WTC11 (cell line): ENCODE data around the gene STPG4. TPM values are rescaled to one million over a fixed set of nuclear protein-coding genes. Genes with fewer than 3 reads are reported as not detected.
"Not testable (repeated sequence)": the region's sequence is repeated elsewhere in the genome, so short reads cannot be mapped to it uniquely, and the experiment has no call there.

Experiments
- ATAC-seq: fragments of 200-7000 bp; cut with Tn5 transposase; 2 replicates; pipeline ENCODE4 v1.10.0; 2021; ENCODE audit warnings: mild to moderate bottlenecking, moderate library complexity
- CTCF ChIA-PET: fragments of 300-600 bp; sonication (Branson Sonifier 250); formaldehyde crosslinking; loops from one replicate; lab custom pipeline; 2021; ENCODE audit warnings: antibody characterized with exemption; lab: Charles Lee
- POLR2A ChIA-PET: fragments of 350-600 bp; sonication (Branson Sonifier 250); formaldehyde crosslinking; loops from one replicate; lab custom pipeline; 2021; ENCODE audit warnings: antibody characterized with exemption; lab: Charles Lee
- DNase-seq: peaks from one replicate; pipeline ENCODE4 v3.0.0; 2021; ENCODE audit warnings: low spot score
- H3K27ac Mint-ChIP-seq: 2 replicates; pipeline ENCODE4 v1.8.0; 2021; ENCODE audit warnings: mixed read lengths
- H3K27me3 Mint-ChIP-seq: 2 replicates; pipeline ENCODE4 v1.8.0; 2021; ENCODE audit warnings: low read depth, mild to moderate bottlenecking, moderate library complexity, mixed read lengths
- H3K36me3 Mint-ChIP-seq: 2 replicates; pipeline ENCODE4 v1.8.0; 2021; ENCODE audit warnings: mixed read lengths
- H3K4me1 Mint-ChIP-seq: 2 replicates; pipeline ENCODE4 v1.8.0; 2022; ENCODE audit warnings: mixed read lengths
- H3K4me3 Mint-ChIP-seq: 2 replicates; pipeline ENCODE4 v1.8.0; 2021; ENCODE audit warnings: mild to moderate bottlenecking, moderate library complexity, mixed read lengths
- H3K9me3 Mint-ChIP-seq: 2 replicates; pipeline ENCODE4 v1.8.0; 2021; ENCODE audit warnings: mixed read lengths
- CBFB ChIP-seq: sonication (generic); formaldehyde crosslinking; IDR thresholded peaks from 2 replicates; pipeline ENCODE4 v1.8.1; 2022; ENCODE audit warnings: mild to moderate bottlenecking, low read depth, missing genetic modification reagents
- CREM ChIP-seq: sonication (generic); formaldehyde crosslinking; IDR thresholded peaks from 2 replicates; pipeline ENCODE4 v1.8.1; 2022; ENCODE audit warnings: mild to moderate bottlenecking, missing genetic modification reagents, moderate library complexity
- ETV6 ChIP-seq: sonication (generic); formaldehyde crosslinking; IDR thresholded peaks from 2 replicates; pipeline ENCODE4 v1.8.1; 2022; ENCODE audit warnings: mild to moderate bottlenecking, missing genetic modification reagents
- IRF2 ChIP-seq: sonication (generic); formaldehyde crosslinking; IDR thresholded peaks from 2 replicates; pipeline ENCODE4 v1.8.0; 2022; ENCODE audit warnings: low read depth, missing genetic modification reagents, borderline replicate concordance
- KAT7 ChIP-seq: sonication (generic); formaldehyde crosslinking; IDR thresholded peaks from 2 replicates; pipeline ENCODE4 v1.8.1; 2023; ENCODE audit warnings: missing genetic modification reagents, mild to moderate bottlenecking, borderline replicate concordance
- NR2C2 ChIP-seq: sonication (generic); formaldehyde crosslinking; IDR thresholded peaks from 2 replicates; pipeline ENCODE4 v1.8.0; 2022; ENCODE audit warnings: mild to moderate bottlenecking, missing genetic modification reagents
- TCF7 ChIP-seq: sonication (generic); formaldehyde crosslinking; IDR thresholded peaks from 2 replicates; pipeline ENCODE4 v1.8.0; 2022; ENCODE audit warnings: mild to moderate bottlenecking, low read depth, missing genetic modification reagents, moderate library complexity
- ZBTB21 ChIP-seq: sonication (generic); formaldehyde crosslinking; IDR thresholded peaks from 2 replicates; pipeline ENCODE4 v1.8.1; 2023; ENCODE audit warnings: mild to moderate bottlenecking, missing genetic modification reagents, borderline replicate concordance
- ZNF317 ChIP-seq: sonication (generic); formaldehyde crosslinking; IDR thresholded peaks from 2 replicates; pipeline ENCODE4 v1.8.1; 2023; ENCODE audit warnings: low read depth, mild to moderate bottlenecking, moderate library complexity, missing genetic modification reagents, borderline replicate concordance
- total RNA-seq: library from RNA; stranded (reverse); gene quantifications from 3 replicates; pipeline ENCODE4 v1.2.3, GENCODE V29; 2021
- TF ChIP-seq, protein P1 (sequence below): sonication (generic); formaldehyde crosslinking; IDR thresholded peaks from 2 replicates; pipeline ENCODE4 v1.8.0; 2023; ENCODE audit warnings: missing genetic modification reagents
- TF ChIP-seq, protein P2 (sequence below): sonication (generic); formaldehyde crosslinking; IDR thresholded peaks from 2 replicates; pipeline ENCODE4 v1.8.1; 2023; ENCODE audit warnings: mild to moderate bottlenecking, missing genetic modification reagents, moderate library complexity
- TF ChIP-seq, protein P3 (sequence below): sonication (generic); formaldehyde crosslinking; IDR thresholded peaks from 2 replicates; pipeline ENCODE4 v1.8.1; 2023; ENCODE audit warnings: mild to moderate bottlenecking, moderate library complexity, missing genetic modification reagents
- TF ChIP-seq, protein P4 (sequence below): sonication (generic); formaldehyde crosslinking; IDR thresholded peaks from 2 replicates; pipeline ENCODE4 v1.8.0; 2022; ENCODE audit warnings: mild to moderate bottlenecking, missing genetic modification reagents
- TF ChIP-seq, protein P5 (sequence below): sonication (generic); formaldehyde crosslinking; IDR thresholded peaks from 2 replicates; pipeline ENCODE4 v1.8.1; 2022; ENCODE audit warnings: mild to moderate bottlenecking, missing genetic modification reagents, moderate library complexity, borderline replicate concordance
- TF ChIP-seq, protein P6 (sequence below): fragments of 250-450 bp; sonication (Bioruptor Pico); IDR thresholded peaks from 2 replicates; pipeline ENCODE4 v1.9.0; 2021; ENCODE audit warnings: mild to moderate bottlenecking
- TF ChIP-seq, protein P7 (sequence below): fragments of 200-600 bp; IDR thresholded peaks from 2 replicates; pipeline ENCODE4 v1.8.0; 2022; ENCODE audit warnings: antibody characterized with exemption

The STPG4 gene
- total RNA-seq, 1 experiment from 2014 or later = not detected

DNA sequence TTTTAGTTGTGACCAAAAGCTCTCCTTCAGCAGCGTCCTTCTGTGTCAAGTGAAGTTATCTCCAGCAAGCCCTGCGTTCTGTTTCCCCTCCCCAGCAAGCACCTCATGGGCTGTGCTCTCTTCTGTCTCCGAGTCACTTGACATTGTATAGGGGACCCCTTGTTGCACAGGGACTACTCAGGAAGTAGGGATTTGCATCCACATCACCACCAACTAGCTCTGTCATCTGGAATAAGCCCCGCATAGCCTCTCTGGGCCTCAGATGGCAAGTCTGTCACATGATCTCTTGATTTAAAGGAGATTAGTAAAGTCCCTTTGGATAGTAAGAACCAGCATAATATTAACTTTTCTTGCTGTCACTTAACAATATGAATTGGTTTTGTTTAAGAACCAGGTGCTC is 32.0 kb upstream of the STPG4 start:
- ChIA-PET CTCF (interaction anchor here (0.6 kb wide), 1 partner anchor 133 kb away, joined by 6 read pairs; no protein-coding TSS in a partner anchor), POLR2A (interaction anchor here (0.6 kb wide), 1 partner anchor 116 kb away, joined by 5 read pairs; no protein-coding TSS in a partner anchor)
- Mint-ChIP-seq H3K4me3 (no peak overlapping the region), H3K27me3 (no peaks in the 10 kb centered on the region), H3K9me3 (no peaks in the 10 kb centered on the region), H3K4me1 (peaks cover 22% of the 10 kb centered on the region), H3K36me3 (no peaks in the 10 kb centered on the region), H3K27ac (no peak overlapping the region)
- no peak for DNase-seq
- TF ChIP-seq, protein P1, sequence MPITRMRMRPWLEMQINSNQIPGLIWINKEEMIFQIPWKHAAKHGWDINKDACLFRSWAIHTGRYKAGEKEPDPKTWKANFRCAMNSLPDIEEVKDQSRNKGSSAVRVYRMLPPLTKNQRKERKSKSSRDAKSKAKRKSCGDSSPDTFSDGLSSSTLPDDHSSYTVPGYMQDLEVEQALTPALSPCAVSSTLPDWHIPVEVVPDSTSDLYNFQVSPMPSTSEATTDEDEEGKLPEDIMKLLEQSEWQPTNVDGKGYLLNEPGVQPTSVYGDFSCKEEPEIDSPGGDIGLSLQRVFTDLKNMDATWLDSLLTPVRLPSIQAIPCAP (CRISPR knock-in tag) = no peak
- TF ChIP-seq, protein P2, sequence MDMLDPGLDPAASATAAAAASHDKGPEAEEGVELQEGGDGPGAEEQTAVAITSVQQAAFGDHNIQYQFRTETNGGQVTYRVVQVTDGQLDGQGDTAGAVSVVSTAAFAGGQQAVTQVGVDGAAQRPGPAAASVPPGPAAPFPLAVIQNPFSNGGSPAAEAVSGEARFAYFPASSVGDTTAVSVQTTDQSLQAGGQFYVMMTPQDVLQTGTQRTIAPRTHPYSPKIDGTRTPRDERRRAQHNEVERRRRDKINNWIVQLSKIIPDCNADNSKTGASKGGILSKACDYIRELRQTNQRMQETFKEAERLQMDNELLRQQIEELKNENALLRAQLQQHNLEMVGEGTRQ = peak; percentile 40; the same call in 1 of the 2 replicates
- TF ChIP-seq, all 79 proteins: peak for 1
- no peak; the same call in 1 of the 2 replicates for ATAC-seq

DNA sequence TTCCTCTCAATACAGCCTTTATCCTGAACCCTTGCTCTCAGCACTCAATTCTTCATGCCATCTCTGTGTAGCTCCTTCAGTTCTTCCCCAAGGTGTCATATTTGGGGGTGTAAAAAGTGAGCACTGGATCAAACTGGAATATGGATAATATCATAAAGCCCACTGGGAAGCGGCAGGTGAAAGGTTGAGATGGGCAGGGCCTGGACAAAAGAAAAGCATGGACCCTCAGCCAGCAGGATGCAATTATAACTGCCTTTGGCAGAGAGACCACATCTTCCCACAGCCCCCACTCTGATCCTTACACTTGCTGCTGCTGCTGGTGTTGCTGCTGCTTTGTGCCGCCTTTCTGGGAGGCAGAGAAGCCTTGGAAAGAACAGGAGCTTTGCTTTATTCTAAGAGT is 31.2 kb upstream of the STPG4 start:
- Mint-ChIP-seq H3K4me1 (peaks cover 14% of the 10 kb centered on the region), H3K27me3 (no peaks in the 10 kb centered on the region), H3K36me3 (no peaks in the 10 kb centered on the region), H3K9me3 (no peaks in the 10 kb centered on the region), H3K4me3 (no peak overlapping the region), H3K27ac (no peak overlapping the region)
- POLR2A ChIA-PET = no interaction called here
- no peak for ATAC-seq
- TF ChIP-seq, protein P3, sequence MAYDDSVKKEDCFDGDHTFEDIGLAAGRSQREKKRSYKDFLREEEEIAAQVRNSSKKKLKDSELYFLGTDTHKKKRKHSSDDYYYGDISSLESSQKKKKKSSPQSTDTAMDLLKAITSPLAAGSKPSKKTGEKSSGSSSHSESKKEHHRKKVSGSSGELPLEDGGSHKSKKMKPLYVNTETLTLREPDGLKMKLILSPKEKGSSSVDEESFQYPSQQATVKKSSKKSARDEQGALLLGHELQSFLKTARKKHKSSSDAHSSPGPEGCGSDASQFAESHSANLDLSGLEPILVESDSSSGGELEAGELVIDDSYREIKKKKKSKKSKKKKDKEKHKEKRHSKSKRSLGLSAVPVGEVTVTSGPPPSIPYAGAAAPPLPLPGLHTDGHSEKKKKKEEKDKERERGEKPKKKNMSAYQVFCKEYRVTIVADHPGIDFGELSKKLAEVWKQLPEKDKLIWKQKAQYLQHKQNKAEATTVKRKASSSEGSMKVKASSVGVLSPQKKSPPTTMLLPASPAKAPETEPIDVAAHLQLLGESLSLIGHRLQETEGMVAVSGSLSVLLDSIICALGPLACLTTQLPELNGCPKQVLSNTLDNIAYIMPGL (CRISPR knock-in tag) = no peak
- TF ChIP-seq TCF7 (CRISPR knock-in tag) = no peak
- CTCF ChIA-PET = no interaction called here
- no peak for DNase-seq

DNA sequence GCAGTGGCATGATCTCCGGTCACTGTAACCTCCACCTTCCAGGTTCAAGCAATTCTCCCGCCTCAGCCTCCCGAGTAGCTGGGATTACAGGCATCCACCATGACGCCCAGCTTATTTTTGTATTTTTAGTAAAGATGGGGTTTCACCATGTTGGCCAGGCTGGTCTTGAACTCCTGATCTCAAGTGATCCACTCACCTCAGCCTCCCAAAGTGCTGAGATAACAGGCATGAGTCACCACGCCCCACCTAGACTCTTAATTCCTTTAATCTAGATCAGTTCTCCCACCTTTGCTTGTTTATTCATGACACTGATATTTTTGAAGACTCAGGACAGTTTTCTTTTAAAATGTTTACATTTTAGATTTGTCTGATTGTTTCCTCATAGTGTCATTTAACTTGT is 30.0 kb upstream of the STPG4 start:
- H3K27ac Mint-ChIP-seq, POLR2A ChIA-PET, H3K4me1 Mint-ChIP-seq, ATAC-seq, H3K27me3 Mint-ChIP-seq, H3K9me3 Mint-ChIP-seq, DNase-seq, H3K4me3 Mint-ChIP-seq, H3K36me3 Mint-ChIP-seq: not testable (repeated sequence)
- CTCF ChIA-PET = interaction anchor here (0.6 kb wide), 1 partner anchor 164 kb away, joined by 7 read pairs; no protein-coding TSS in a partner anchor

DNA sequence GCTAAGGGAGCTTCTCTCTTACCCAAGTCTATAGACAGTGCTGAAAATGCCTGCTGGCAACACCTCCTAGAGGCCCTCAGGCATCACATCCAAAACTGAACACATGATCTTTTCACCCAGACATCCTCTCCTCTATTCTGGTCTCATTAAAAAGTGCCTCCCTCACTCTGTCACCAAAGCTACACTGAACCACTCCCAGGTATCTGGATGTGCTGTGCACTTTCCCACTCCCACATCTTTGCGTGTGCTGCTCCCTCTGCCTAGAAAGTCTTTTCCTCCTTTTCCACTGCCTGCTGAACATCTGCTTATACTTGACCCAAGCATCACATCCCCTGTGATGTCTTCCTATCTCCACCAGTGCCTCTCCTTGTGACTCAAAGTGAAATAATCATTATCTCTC is 26.1 kb upstream of the STPG4 start:
- POLR2A ChIA-PET = no interaction called here
- H3K27ac Mint-ChIP-seq = no peak overlapping the region
- no peak for DNase-seq
- H3K4me1 Mint-ChIP-seq = peaks cover 28% of the 10 kb centered on the region
- ATAC-seq = no peak
- H3K36me3 Mint-ChIP-seq = peaks cover 2% of the 10 kb centered on the region
- CTCF ChIA-PET = interaction anchor here (0.7 kb wide), 1 partner anchor 91 kb away, joined by 3 read pairs; no protein-coding TSS in a partner anchor
- H3K9me3 Mint-ChIP-seq = no peaks in the 10 kb centered on the region
- peaks cover 7% of the 10 kb centered on the region for H3K27me3 Mint-ChIP-seq
- no peak overlapping the region for H3K4me3 Mint-ChIP-seq
- TF ChIP-seq CREM (CRISPR knock-in tag) (no peak), ZBTB21 (CRISPR knock-in tag) (no peak), NR2C2 (no peak), ZNF317 (CRISPR knock-in tag) (no peak), ETV6 (CRISPR knock-in tag) (no peak), CBFB (CRISPR knock-in tag) (no peak), KAT7 (CRISPR knock-in tag) (no peak), IRF2 (CRISPR knock-in tag) (no peak)
- TF ChIP-seq, protein P2 = no peak
- TF ChIP-seq, protein P4, sequence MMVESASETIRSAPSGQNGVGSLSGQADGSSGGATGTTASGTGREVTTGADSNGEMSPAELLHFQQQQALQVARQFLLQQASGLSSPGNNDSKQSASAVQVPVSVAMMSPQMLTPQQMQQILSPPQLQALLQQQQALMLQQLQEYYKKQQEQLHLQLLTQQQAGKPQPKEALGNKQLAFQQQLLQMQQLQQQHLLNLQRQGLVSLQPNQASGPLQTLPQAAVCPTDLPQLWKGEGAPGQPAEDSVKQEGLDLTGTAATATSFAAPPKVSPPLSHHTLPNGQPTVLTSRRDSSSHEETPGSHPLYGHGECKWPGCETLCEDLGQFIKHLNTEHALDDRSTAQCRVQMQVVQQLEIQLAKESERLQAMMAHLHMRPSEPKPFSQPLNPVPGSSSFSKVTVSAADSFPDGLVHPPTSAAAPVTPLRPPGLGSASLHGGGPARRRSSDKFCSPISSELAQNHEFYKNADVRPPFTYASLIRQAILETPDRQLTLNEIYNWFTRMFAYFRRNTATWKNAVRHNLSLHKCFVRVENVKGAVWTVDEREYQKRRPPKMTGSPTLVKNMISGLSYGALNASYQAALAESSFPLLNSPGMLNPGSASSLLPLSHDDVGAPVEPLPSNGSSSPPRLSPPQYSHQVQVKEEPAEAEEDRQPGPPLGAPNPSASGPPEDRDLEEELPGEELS = no peak
- TF ChIP-seq, protein P5, sequence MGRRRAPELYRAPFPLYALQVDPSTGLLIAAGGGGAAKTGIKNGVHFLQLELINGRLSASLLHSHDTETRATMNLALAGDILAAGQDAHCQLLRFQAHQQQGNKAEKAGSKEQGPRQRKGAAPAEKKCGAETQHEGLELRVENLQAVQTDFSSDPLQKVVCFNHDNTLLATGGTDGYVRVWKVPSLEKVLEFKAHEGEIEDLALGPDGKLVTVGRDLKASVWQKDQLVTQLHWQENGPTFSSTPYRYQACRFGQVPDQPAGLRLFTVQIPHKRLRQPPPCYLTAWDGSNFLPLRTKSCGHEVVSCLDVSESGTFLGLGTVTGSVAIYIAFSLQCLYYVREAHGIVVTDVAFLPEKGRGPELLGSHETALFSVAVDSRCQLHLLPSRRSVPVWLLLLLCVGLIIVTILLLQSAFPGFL = no peak
- TF ChIP-seq, protein P1 (CRISPR knock-in tag) = no peak
- TF ChIP-seq, protein P6, sequence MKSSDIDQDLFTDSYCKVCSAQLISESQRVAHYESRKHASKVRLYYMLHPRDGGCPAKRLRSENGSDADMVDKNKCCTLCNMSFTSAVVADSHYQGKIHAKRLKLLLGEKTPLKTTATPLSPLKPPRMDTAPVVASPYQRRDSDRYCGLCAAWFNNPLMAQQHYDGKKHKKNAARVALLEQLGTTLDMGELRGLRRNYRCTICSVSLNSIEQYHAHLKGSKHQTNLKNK (CRISPR knock-in tag) = no peak
- TF ChIP-seq, protein P7, sequence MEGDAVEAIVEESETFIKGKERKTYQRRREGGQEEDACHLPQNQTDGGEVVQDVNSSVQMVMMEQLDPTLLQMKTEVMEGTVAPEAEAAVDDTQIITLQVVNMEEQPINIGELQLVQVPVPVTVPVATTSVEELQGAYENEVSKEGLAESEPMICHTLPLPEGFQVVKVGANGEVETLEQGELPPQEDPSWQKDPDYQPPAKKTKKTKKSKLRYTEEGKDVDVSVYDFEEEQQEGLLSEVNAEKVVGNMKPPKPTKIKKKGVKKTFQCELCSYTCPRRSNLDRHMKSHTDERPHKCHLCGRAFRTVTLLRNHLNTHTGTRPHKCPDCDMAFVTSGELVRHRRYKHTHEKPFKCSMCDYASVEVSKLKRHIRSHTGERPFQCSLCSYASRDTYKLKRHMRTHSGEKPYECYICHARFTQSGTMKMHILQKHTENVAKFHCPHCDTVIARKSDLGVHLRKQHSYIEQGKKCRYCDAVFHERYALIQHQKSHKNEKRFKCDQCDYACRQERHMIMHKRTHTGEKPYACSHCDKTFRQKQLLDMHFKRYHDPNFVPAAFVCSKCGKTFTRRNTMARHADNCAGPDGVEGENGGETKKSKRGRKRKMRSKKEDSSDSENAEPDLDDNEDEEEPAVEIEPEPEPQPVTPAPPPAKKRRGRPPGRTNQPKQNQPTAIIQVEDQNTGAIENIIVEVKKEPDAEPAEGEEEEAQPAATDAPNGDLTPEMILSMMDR = no peak
